Stimulated activated naive B cell treated with anti-CD40 and anti-IgM and Interleukin-4, amounts not matched to agents 10 μg/mL and 1 μg/mL and 100 μg/mL, for 72 hours (primary cell): Measurements from ENCODE around the gene CCKAR.

ENCODE experiments used
- ATAC-seq, 2 donors: fragments of 150-1000 bp; cut with Tn5 transposase; replicated peaks; 2 replicates each; pipeline ENCODE4 v1.10.0; 2021; ENCODE audit warnings: moderate library complexity in 1 of 2
- DNase-seq: peaks from one replicate; pipeline ENCODE4 v3.0.0; 2021
- H3K27ac Mint-ChIP-seq: one replicate; pipeline ENCODE4 v1.8.0; 2022; ENCODE audit warnings: mild to moderate bottlenecking, mixed read lengths
- H3K27me3 Mint-ChIP-seq, 2 donors: one replicate each; pipeline ENCODE4 v1.8.0; 2022; ENCODE audit warnings: mixed read lengths in 2 of 2
- H3K36me3 Mint-ChIP-seq, 2 donors: one replicate each; pipeline ENCODE4 v1.8.0; 2022; ENCODE audit warnings: mixed read lengths in 2 of 2, mild to moderate bottlenecking in 1 of 2
- H3K4me1 Mint-ChIP-seq, 2 donors: one replicate each; pipeline ENCODE4 v1.8.0; 2022; ENCODE audit warnings: mixed read lengths in 2 of 2, mild to moderate bottlenecking in 1 of 2
- H3K4me3 Mint-ChIP-seq, 2 donors: one replicate each; pipeline ENCODE4 v1.8.0; 2022; ENCODE audit warnings: mild to moderate bottlenecking in 2 of 2, mixed read lengths in 2 of 2, moderate library complexity in 1 of 2
- H3K9me3 Mint-ChIP-seq, 2 donors: one replicate each; pipeline ENCODE4 v1.8.0; 2022; ENCODE audit warnings: mixed read lengths in 2 of 2, mild to moderate bottlenecking in 1 of 2

CCKAR gene, protein sequence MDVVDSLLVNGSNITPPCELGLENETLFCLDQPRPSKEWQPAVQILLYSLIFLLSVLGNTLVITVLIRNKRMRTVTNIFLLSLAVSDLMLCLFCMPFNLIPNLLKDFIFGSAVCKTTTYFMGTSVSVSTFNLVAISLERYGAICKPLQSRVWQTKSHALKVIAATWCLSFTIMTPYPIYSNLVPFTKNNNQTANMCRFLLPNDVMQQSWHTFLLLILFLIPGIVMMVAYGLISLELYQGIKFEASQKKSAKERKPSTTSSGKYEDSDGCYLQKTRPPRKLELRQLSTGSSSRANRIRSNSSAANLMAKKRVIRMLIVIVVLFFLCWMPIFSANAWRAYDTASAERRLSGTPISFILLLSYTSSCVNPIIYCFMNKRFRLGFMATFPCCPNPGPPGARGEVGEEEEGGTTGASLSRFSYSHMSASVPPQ

DNA sequence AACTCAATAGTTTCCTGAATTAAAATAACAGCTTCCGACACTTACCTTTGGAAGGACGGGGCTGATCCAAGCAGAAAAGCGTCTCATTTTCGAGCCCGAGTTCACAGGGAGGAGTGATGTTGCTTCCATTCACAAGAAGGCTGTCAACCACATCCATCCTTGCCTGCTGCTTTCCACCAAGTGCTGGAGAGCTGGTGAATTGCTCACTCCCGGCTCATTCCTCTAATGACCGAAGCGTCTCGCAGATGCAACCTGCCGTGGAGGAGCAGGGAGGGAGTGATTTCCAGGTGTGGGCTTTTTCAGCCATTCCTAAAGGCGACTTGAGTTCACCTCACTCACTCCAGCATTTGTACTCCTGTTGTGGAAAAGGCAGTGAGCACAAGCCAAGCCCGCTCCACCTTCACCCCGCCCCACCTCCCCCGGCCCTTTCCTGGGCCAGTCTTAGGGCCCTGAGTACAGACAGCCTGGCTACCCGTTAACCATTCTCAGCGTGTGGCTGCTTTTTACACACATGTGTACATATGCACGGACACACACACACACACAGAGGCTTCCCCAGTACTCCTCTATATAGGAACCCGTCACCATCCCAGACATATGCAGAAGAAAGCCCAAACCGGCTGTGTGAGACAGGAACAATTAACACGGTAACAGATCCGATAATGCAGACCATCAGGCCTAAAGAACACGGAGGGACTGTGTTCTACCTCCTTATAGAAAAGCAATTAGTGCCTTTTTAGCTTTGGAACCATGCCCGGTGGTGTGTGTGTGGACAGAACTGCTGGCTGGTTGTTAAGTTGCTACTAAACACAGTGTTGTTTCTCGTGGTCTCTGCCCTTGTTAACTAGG, at the start of gene CCKAR:
CCKAR (minus strand) TSS at position 374 of the 849 bp plus-strand sequence; CDS start at position 157, 217 bp downstream.
- no peaks in the 10 kb centered on the region for H3K4me1 Mint-ChIP-seq
- DNase-seq (no peak), ATAC-seq (no peak)
- H3K27me3 Mint-ChIP-seq = peaks cover 28 to 35% of the 10 kb centered on the region in 2 donors
- H3K27ac Mint-ChIP-seq = no peak within 1 kb of the TSS
- H3K4me3 Mint-ChIP-seq = no peak within 1 kb of the TSS
- H3K9me3 Mint-ChIP-seq = peaks cover 4 to 5% of the 10 kb centered on the region in 2 donors
- H3K36me3 Mint-ChIP-seq = no peaks in the 10 kb centered on the region

DNA sequence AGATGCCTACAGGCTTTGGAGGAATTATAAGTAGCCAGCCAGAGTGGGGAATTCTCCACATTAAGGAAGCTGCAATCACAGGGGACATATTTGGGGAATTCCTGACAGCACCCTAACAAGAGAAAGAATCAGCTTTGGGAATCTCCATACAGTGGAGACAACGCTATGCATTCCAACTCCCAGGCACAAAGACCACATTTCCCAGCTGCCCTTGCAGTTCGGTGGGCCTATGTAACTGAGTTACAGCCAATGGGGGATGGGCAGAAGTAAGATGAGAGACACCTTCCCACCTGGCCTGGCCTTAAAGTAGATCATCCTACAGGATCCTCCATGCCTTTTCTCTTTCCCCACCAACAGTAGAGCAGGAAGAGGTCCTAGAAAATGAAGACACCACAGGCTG, 43.4 kb upstream of the CCKAR start:
- Mint-ChIP-seq H3K27ac (no peak overlapping the region), H3K27me3 (no peaks in the 10 kb centered on the region), H3K4me1 (no peaks in the 10 kb centered on the region), H3K9me3 (peaks cover 0 to 2% of the 10 kb centered on the region in 2 donors), H3K4me3 (no peak overlapping the region), H3K36me3 (no peaks in the 10 kb centered on the region)
- ATAC-seq (no peak), DNase-seq (no peak)

DNA sequence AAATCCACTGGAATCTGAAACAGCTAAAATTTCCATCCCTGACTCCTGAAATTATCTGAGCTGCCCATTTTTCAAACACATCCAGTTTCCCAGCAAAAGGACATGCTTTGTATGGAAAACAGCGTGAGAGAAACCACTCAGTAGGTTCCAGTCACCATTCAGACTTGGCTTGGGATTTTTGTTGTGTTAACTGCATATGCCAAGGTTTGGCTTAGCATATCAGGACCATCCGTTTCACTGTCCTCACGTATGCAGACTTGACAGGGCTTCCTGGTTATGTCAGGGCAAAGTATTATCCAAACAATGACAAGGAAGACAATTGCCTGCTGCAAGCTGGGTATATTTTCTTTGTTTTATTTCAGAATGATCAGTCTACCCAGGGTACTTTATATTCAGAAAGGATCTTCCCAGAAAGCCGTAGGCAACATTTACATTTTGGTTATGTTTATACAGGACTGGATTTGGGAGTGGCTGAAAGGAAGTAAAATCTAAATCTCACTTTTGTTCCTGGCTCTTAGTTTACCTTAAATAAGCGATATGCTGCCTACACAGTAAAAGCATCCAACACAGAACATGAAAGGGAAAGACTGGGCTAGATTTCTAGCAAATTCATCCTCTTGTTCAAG, 41.3 kb upstream of the CCKAR start:
- Mint-ChIP-seq H3K36me3 (no peaks in the 10 kb centered on the region), H3K9me3 (peaks cover 0 to 2% of the 10 kb centered on the region in 2 donors), H3K4me3 (no peak overlapping the region), H3K27me3 (no peaks in the 10 kb centered on the region), H3K27ac (no peak overlapping the region), H3K4me1 (no peaks in the 10 kb centered on the region)
- no peak for DNase-seq
- ATAC-seq = no peak

DNA sequence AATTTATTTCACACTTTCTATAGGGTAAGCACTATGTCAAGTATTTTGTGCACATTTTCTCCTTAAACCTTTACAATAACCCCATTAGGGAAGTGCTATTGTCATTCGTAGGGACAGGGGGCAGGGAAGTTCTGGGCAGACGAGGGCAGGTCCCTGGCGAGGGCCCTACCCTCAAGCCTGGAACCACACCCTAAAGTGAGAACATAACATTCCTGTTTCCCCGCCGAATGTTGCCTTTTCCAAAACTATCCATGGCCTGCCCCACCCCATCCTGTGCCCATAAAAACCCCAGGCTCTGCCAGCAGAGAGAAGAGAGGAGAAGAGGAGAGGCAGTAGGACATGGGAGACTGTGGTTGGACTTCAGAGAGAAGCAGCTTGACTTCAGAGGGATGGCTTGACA, 39.8 kb upstream of the CCKAR start:
- DNase-seq (no peak), ATAC-seq (no peak)
- Mint-ChIP-seq H3K27ac (no peak overlapping the region), H3K9me3 (peaks cover 0 to 2% of the 10 kb centered on the region in 2 donors), H3K4me3 (no peak overlapping the region), H3K27me3 (no peaks in the 10 kb centered on the region), H3K36me3 (no peaks in the 10 kb centered on the region), H3K4me1 (no peaks in the 10 kb centered on the region)

DNA sequence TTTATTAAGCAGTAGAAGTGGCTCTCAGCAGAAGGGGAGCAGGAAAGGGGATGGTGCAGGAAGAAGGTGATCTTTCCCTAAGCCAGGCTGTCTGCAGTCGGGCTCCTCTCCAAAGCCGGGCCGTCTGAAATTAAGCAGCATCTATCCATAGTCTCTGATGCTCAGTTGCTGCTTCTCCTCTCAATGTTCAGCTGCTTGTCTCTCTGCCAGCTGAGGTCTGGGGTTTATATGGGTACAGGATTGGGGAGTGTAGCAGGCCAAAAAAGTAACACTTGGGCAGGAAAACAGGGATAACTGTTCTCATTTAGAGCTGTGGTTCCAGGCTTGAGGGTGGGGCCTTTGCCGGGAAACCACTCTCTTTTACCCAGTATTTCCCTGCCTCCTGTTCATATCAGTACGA, 39.2 kb upstream of the CCKAR start:
- DNase-seq = no peak
- Mint-ChIP-seq H3K4me1 (no peaks in the 10 kb centered on the region), H3K4me3 (no peak overlapping the region), H3K36me3 (no peaks in the 10 kb centered on the region), H3K27me3 (peaks cover under 1 to 1% of the 10 kb centered on the region in 2 donors), H3K9me3 (peaks cover 0 to 2% of the 10 kb centered on the region in 2 donors), H3K27ac (no peak overlapping the region)
- no peak for ATAC-seq

DNA sequence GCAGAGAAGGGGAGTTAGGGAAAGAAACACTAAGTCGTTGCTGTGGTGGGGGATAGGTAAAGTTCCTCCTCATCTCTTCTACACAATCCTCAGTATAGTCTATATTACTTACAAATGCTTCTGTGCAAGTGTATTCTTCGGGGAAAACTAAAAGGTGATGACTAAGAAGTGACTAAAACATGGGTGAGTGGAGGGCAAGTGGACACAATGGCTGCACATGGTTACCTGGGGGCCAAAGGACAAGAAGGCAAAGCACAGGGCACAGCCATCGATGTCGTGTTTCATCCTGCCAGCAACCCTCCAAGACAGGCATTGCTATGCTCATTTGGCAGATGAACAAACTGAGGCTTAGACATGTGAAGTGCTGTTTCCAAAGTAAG, 35.5 kb upstream of the CCKAR start:
- Mint-ChIP-seq H3K36me3 (no peaks in the 10 kb centered on the region), H3K27ac (no peak overlapping the region), H3K4me1 (no peaks in the 10 kb centered on the region), H3K9me3 (peaks cover 0 to 2% of the 10 kb centered on the region in 2 donors), H3K27me3 (peaks cover 10 to 12% of the 10 kb centered on the region in 2 donors), H3K4me3 (no peak overlapping the region)
- no peak for DNase-seq
- ATAC-seq = no peak

DNA sequence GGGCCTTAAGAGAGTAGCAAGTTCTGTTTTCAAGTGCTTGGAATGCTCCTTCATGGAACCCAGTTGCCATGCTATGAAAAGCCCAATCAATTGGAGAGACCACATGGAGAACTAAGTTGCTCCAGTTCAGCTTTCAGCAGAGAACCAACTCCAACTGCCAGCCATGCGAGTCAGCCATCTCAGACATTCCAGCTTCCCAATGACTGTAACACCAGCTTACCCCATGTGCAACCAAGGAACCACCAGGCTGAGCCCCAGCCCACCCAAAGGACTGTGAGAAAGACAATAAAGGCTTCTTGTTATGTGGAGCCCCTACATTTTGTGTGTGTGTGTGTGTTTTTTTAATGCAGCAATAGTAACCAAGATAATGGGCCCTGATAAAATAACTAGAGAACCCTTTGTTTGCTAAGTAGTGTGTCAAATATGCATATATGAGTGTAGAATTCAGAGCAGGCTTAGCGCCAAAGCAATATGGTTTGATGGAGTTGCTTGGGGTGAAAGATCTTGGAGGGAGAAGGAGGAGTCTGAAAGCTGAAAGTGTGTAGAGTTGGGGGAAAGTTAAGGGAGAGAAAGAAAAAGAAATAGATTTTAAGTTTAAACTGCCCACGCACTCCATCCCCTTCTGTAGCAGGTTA, 35.0 kb upstream of the CCKAR start:
- ATAC-seq (no peak), DNase-seq (no peak)
- Mint-ChIP-seq H3K4me1 (no peaks in the 10 kb centered on the region), H3K27me3 (peaks cover 15% of the 10 kb centered on the region in 2 donors), H3K4me3 (no peak overlapping the region), H3K27ac (no peak overlapping the region), H3K36me3 (no peaks in the 10 kb centered on the region), H3K9me3 (peaks cover 0 to 2% of the 10 kb centered on the region in 2 donors)

DNA sequence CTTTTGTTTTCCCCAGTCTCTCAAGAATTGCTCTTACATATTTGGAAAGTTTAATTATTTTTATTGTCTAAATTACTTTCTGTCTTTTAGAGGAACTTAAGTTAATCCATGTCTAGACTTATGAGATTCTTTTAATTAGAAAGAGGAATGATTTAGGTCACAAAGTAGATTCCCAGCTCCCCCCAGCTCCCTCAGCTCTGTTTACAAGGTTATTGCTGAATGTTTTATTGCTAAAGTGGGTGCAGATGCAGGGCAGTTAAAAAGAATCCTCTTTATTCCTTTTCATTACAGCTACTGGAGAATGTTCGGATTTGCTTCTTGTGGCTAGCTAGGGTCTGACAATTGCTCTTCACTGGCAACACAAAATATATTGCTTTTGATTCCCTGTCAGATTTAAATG, 33.7 kb upstream of the CCKAR start:
- peaks cover 19 to 24% of the 10 kb centered on the region in 2 donors for H3K27me3 Mint-ChIP-seq
- H3K4me1 Mint-ChIP-seq = no peaks in the 10 kb centered on the region
- DNase-seq = no peak
- no peaks in the 10 kb centered on the region for H3K36me3 Mint-ChIP-seq
- H3K9me3 Mint-ChIP-seq = no peaks in the 10 kb centered on the region
- H3K4me3 Mint-ChIP-seq = no peak overlapping the region
- ATAC-seq = no peak
- no peak overlapping the region for H3K27ac Mint-ChIP-seq

DNA sequence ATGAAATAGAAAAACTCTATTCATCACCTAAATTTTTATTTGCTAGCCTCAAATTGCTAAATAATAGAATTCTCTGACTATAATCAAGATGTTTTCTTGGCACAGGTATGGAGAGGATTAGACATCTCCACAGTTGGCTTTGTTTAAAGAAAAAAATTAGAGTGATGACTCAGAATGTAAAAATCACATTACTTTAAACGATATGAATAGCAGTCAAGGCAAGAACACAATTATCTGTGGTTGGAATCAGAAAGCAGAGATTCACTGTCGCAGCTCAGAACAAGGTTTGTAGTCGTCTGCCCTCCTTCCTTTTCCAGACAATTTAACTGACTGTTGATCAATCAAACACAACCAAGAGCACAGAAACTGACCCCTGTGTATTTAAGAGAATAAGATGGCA, 32.2 kb upstream of the CCKAR start:
- ATAC-seq (no peak), DNase-seq (no peak)
- peaks cover 19 to 26% of the 10 kb centered on the region in 2 donors for H3K27me3 Mint-ChIP-seq
- no peak overlapping the region for H3K4me3 Mint-ChIP-seq
- no peaks in the 10 kb centered on the region for H3K9me3 Mint-ChIP-seq
- no peak overlapping the region for H3K27ac Mint-ChIP-seq
- H3K4me1 Mint-ChIP-seq = no peaks in the 10 kb centered on the region
- H3K36me3 Mint-ChIP-seq = no peaks in the 10 kb centered on the region

DNA sequence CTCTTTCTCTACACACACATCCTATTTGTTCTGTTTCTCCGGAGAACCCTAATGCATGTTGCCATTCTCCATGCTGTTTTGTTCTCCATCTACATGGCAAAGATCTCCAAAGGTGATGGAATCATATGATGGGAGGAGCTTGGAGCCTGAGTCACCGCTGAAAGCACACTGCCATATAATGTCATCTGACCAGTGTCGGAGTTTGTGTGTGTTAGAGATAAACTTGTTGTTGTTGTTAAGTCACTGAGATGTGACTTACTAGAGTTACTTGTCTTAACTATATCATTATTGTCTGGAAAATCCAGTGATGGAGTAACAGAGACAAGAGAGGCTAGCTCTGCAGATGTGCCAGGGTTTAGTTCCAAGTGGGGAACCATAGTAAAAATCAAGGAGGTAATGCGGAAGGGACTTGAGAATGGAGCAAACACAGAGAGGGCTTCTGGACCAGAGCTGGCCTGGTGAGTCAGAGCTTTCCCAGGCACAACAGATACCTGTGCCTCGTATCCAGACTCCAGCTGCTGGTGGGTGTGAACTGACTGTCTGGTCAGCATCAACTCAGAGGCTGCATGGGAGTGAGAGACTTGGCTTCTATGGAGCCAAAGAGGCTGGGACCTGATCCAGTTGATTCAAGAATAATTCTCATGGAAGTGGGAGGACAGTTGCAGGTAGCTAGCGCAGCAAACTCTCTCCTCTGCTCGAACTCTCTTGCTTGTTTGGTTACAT, 30.6 kb upstream of the CCKAR start:
- DNase-seq (no peak), ATAC-seq (no peak)
- H3K4me1 Mint-ChIP-seq = no peaks in the 10 kb centered on the region
- no peaks in the 10 kb centered on the region for H3K36me3 Mint-ChIP-seq
- H3K27me3 Mint-ChIP-seq = peaks cover 19 to 26% of the 10 kb centered on the region in 2 donors
- no peaks in the 10 kb centered on the region for H3K9me3 Mint-ChIP-seq
- no peak overlapping the region for H3K27ac Mint-ChIP-seq
- H3K4me3 Mint-ChIP-seq = no peak overlapping the region

DNA sequence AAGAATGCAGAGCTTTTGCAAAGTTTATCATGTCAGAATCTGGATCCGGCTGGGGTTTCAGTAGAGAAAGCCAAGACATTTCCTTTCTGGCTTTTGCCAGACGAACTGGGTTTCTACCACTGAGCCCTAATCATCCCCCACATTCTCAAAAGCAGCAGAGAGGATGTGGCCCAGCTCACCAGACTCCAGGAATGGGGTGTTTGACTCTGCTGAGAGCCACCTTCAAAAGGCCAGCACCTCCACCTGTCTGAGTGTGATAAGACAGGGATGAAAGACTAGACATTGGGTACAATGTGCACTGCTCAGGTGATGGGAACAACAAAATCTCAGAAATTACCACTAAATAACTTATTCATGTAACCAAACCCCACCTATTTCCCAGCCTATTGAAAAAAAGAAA, 25.7 kb upstream of the CCKAR start:
- H3K9me3 Mint-ChIP-seq = no peaks in the 10 kb centered on the region
- no peak overlapping the region for H3K27ac Mint-ChIP-seq
- peaks cover 18 to 34% of the 10 kb centered on the region in 2 donors for H3K27me3 Mint-ChIP-seq
- ATAC-seq = no peak
- no peak overlapping the region for H3K4me3 Mint-ChIP-seq
- DNase-seq = no peak
- H3K36me3 Mint-ChIP-seq = no peaks in the 10 kb centered on the region
- H3K4me1 Mint-ChIP-seq = no peaks in the 10 kb centered on the region

DNA sequence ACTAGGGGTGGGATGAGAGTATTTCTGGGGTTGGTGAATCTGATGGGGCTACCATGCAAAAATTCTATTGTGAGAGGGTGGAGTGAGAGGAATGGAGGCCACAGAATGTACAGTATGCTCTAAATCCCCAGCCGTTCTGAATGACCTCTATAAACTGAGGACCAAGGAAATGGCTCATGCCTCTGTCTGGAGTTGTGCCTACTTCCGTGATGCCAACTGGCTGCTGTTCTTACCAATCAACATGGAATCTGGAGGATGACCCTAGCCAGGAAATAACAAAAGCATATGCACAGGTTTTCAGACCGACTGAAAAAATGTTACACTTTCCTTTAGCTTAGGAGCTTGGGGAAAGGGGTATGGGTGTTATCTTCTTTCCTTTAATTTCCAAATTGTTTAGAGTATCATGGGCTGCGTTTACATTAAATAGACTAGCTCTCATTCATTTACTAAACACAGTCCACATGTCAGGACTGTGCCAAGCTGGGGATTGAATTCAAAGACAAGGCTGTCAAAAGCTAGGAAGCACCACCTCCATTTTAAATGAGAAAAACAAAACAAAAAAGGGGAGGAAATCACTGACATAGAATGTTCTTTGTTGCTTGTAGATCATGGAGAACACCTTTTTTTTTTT, 20.2 kb upstream of the CCKAR start:
- Mint-ChIP-seq H3K9me3 (no peaks in the 10 kb centered on the region), H3K4me3 (no peak overlapping the region), H3K36me3 (no peaks in the 10 kb centered on the region), H3K27ac (no peak overlapping the region), H3K4me1 (no peaks in the 10 kb centered on the region), H3K27me3 (peaks cover 10 to 16% of the 10 kb centered on the region in 2 donors)
- no peak for DNase-seq
- ATAC-seq = no peak

DNA sequence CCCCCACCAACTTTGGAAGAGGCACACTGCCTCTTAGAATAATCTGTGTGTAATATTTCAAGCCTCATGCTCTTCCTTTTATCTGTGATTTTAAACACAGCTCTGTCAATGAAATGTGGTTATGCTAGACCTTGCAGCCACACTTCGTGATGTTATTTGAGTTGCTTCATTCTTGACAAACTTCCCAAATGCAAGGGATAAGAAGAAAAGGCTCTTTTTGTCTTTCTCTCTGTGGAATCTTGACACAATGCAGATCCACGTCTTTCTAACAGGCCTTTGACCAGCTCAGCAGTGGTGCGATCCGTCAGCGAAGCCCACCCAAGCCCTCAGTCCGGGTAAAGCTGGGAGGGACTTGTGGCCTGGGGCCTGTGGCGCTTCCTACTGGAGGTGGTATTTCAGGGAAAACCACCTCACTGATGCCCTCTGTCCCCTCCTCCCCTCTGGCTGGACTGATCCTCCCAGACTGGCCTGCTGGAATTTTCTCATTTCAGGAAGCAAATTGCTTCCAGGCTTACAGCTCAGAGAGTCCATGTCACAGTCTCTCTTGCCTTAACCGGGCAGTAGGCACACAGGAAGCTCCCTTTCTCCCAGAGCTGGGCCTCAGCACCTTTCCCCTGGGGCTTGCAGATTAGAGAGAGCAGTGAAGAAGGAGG, 19.5 kb upstream of the CCKAR start:
- H3K27me3 Mint-ChIP-seq = peaks cover 5 to 11% of the 10 kb centered on the region in 2 donors
- ATAC-seq (no peak), DNase-seq (no peak)
- no peaks in the 10 kb centered on the region for H3K4me1 Mint-ChIP-seq
- no peaks in the 10 kb centered on the region for H3K9me3 Mint-ChIP-seq
- H3K36me3 Mint-ChIP-seq = no peaks in the 10 kb centered on the region
- H3K27ac Mint-ChIP-seq = no peak overlapping the region
- no peak overlapping the region for H3K4me3 Mint-ChIP-seq
